Epithelial cell of esophagus (primary cell): ENCODE results near the gene CPPED1.

Source experiments
- DNase-seq: peaks from one replicate; pipeline ENCODE4 v3.0.0; 2010; ENCODE audit warnings: low read depth
- H3K4me3 ChIP-seq: 2 replicates; pipeline ENCODE4 v1.5.1; 2011; ENCODE audit warnings: mild to moderate bottlenecking, low read length, control low read depth
- CTCF ChIP-seq: IDR thresholded peaks from 2 replicates; pipeline ENCODE4 v1.5.1; 2011; ENCODE audit warnings: low read depth, mild to moderate bottlenecking, low read length, control low read depth, inconsistent platforms; ENCODE audit not compliant: insufficient read depth; ENCODE audit errors: missing control alignments

The CPPED1 gene

GRCh38 chr16:12652924-12653323 is 150.8 kb downstream of the CPPED1 start:
- H3K4me3 ChIP-seq: no peak overlapping the region
- no peak for DNase-seq
- TF ChIP-seq CTCF: no peak

- H3K4me3 ChIP-seq: no peak overlapping the region
- DNase-seq: no peak
- TF ChIP-seq CTCF: no peak
Observed at GRCh38 chr16:12651765-12652512, 151.7 kb downstream of the CPPED1 start.

GRCh38 chr16:12649356-12649755 is 154.3 kb downstream of the CPPED1 start:
- no peak for TF ChIP-seq CTCF
- no peak overlapping the region for H3K4me3 ChIP-seq
- no peak for DNase-seq

GRCh38 chr16:12646490-12647274 is 157.0 kb downstream of the CPPED1 start:
- no peak overlapping the region for H3K4me3 ChIP-seq
- no peak for TF ChIP-seq CTCF
- no peak for DNase-seq

- H3K4me3 ChIP-seq: no peak overlapping the region
- no peak for TF ChIP-seq CTCF
- DNase-seq: no peak
Observed at GRCh38 chr16:12646098-12646489, 157.6 kb downstream of the CPPED1 start.

GRCh38 chr16:12643034-12643455 is 160.6 kb downstream of the CPPED1 start:
- TF ChIP-seq CTCF: no peak
- no peak overlapping the region for H3K4me3 ChIP-seq
- no peak for DNase-seq
